HFFc6 (cell line): Measurements from ENCODE around the gene DNAJC1. TPM values are rescaled to one million over a fixed set of nuclear protein-coding genes. Genes with fewer than 3 reads are reported as not detected.
"Not testable (repeated sequence)": the region's sequence is repeated elsewhere in the genome, so short reads cannot be mapped to it uniquely, and the experiment has no call there.

ENCODE experiments used
- DNase-seq: peaks from one replicate; pipeline ENCODE4 v3.0.0-alpha.2; 2018
- H3K27ac Mint-ChIP-seq: 2 replicates; pipeline ENCODE4 v1.8.0; 2020; ENCODE audit warnings: mild to moderate bottlenecking, mixed read lengths
- H3K27me3 Mint-ChIP-seq: 2 replicates; pipeline ENCODE4 v1.8.0; 2021; ENCODE audit warnings: mild to moderate bottlenecking, moderate library complexity, mixed read lengths; ENCODE audit not compliant: insufficient read depth
- H3K36me3 Mint-ChIP-seq: 2 replicates; pipeline ENCODE4 v1.8.0; 2021; ENCODE audit warnings: low read depth, mixed read lengths
- H3K4me1 Mint-ChIP-seq: 2 replicates; pipeline ENCODE4 v1.8.0; 2020; ENCODE audit warnings: low read depth, mixed read lengths
- H3K4me3 Mint-ChIP-seq: 2 replicates; pipeline ENCODE4 v1.8.0; 2020; ENCODE audit warnings: mild to moderate bottlenecking, moderate library complexity, mixed read lengths
- H3K9me3 Mint-ChIP-seq: 2 replicates; pipeline ENCODE4 v1.8.0; 2020; ENCODE audit warnings: mild to moderate bottlenecking, mixed read lengths
- total RNA-seq, 6 experiments: library from RNA; stranded (reverse); fragmentation: NEBNext Ultra II Directional; extraction: Animal tissue kit (Norgen Biotek cat#: 25700); gene quantifications; 2 replicates in 1 of 6; 3 replicates in 5 of 6; pipeline ENCODE4 v1.2.3, GENCODE V29; 2021
- TF ChIP-seq, protein P1 (sequence below): fragments of 200-600 bp; sonication (generic); IDR thresholded peaks from 2 replicates; pipeline ENCODE4 v1.5.0; 2021; ENCODE audit warnings: antibody characterized with exemption, mild to moderate bottlenecking

DNAJC1 gene
- total RNA-seq, 6 experiments from 2014 or later = 17.3 to 25.5 (median 17.9) TPM

DNA sequence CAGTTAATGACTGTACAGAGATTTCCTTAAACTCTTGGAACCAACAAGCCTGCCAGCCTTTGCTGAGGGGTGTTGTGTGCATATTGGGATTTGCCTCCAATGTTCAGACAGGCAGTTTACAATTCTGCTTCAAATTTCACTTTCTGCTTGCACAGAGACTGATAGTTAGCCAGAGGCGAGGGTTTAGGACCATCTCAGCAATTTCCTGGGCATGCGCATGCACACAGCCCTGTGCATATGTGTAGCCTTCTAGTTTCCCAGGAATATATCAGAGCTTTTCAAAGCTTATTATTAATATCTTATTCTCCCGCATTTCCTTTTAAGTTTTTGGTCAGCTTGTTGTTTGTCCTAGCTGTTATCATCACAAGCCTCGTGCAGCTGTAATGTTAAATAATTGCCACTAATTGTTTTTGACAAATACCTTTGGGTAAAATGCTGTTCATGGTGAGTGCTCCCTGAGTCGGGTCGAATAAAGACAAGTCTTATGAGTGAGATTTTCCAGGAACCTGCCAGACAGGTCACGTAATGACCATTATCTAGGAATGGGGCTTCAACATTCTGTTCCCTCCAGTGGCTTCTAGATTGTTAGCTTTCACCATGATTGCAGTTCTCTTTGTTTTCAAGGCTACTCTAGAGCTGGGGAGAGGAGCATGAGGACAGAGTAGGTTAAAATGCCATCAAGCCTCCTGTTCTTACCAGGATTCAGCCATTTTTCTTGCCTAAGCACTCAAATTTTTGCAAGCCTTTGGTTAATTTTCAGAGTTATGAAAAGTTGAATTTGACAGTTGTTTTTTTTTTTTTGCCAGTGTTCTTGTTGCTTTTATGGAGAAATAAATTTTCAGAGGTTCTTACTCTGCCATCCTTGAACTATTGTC lies 24.1 kb upstream of the DNAJC1 start:
- H3K9me3 Mint-ChIP-seq = no peaks in the 10 kb centered on the region
- DNase-seq = no peak
- H3K4me1 Mint-ChIP-seq = no peaks in the 10 kb centered on the region
- no peak overlapping the region for H3K4me3 Mint-ChIP-seq
- H3K27ac Mint-ChIP-seq = no peak overlapping the region
- H3K36me3 Mint-ChIP-seq = no peaks in the 10 kb centered on the region
- peaks cover 7% of the 10 kb centered on the region; the same call in 1 of the 2 replicates for H3K27me3 Mint-ChIP-seq
- TF ChIP-seq, protein P1, sequence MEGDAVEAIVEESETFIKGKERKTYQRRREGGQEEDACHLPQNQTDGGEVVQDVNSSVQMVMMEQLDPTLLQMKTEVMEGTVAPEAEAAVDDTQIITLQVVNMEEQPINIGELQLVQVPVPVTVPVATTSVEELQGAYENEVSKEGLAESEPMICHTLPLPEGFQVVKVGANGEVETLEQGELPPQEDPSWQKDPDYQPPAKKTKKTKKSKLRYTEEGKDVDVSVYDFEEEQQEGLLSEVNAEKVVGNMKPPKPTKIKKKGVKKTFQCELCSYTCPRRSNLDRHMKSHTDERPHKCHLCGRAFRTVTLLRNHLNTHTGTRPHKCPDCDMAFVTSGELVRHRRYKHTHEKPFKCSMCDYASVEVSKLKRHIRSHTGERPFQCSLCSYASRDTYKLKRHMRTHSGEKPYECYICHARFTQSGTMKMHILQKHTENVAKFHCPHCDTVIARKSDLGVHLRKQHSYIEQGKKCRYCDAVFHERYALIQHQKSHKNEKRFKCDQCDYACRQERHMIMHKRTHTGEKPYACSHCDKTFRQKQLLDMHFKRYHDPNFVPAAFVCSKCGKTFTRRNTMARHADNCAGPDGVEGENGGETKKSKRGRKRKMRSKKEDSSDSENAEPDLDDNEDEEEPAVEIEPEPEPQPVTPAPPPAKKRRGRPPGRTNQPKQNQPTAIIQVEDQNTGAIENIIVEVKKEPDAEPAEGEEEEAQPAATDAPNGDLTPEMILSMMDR = no peak

DNA sequence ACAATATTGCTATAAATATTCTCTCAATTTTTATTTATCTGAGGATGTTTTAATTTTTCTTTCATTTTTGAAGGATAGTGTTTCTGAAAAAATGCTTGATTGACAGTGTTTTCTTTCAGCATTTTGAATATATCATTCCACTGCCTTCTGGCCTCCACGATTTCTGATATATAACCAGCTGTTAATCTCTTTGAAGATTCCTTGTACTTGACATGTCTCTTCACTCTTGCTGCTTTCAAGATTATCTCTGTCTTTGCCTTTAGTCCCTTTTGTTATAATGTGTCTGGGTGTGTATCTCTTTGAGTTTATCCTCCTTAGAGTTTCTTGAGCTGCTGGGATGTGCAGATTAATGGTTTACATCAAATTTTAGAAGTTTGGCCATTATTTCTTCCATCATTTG lies 22.8 kb upstream of the DNAJC1 start:
- no peaks in the 10 kb centered on the region for H3K36me3 Mint-ChIP-seq
- no peak overlapping the region for H3K4me3 Mint-ChIP-seq
- peaks cover 7% of the 10 kb centered on the region for H3K27me3 Mint-ChIP-seq
- no peak overlapping the region for H3K27ac Mint-ChIP-seq
- no peaks in the 10 kb centered on the region for H3K9me3 Mint-ChIP-seq
- TF ChIP-seq, protein P1 = no peak
- DNase-seq = no peak
- H3K4me1 Mint-ChIP-seq = no peaks in the 10 kb centered on the region

DNA sequence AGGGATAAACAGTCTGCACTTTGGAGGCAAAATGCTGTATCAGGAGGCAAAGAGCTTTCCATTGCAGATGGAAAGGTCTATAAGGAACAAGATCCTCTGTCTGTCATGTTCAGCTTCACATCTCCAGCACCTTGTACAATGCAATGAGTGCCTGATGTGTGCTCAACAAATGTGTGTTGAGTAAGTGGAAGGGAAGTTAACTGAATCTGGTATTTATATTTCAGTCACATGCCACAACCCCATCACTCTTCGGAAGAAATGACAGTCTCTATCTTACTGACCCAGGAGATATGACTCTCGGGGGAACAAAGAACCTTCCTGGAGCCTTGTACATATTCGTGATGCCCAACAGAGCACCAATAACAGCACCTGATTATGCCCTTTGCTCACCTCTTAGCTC lies 20.0 kb upstream of the DNAJC1 start:
- Mint-ChIP-seq H3K27me3 (peaks cover 5% of the 10 kb centered on the region), H3K9me3 (no peaks in the 10 kb centered on the region)

DNA sequence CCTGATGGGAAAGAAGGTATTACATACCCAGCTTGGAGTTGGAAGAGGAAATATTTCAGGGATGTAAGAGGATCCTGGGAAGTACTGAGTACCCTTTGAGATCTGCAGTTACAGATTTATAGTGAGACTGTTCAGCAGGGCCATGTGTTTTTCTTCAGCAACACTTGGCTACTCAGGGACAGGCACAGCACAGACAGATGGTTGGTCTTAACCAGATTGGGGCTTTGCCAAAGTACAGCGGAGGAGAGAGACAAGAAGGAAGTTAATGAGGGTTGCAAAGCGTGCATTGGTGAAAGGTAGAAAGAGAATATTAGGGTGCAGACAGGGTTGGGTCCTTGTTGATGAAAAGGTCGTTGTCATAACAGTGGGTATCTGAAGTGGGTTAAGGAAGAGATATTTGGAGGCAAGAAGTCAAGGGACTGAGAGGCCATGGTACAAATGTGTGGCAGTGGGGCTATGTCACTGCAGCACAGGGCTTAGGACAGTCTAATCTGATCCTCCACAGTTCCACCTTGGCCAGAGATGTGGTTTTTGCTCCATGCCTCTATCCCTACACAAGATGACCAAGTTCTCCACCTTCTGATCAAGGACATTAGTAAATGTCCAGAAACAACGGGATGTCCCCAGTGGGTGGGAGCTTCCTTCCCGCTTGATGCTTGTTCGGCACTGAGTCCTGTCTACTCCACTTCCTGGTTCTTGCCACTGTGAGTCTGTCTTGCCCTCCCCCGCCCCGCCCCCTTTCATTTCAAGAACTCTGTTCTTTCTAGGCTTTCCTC lies 18.9 kb upstream of the DNAJC1 start:
- peaks cover 5% of the 10 kb centered on the region for H3K27me3 Mint-ChIP-seq
- no peaks in the 10 kb centered on the region for H3K4me1 Mint-ChIP-seq
- no peaks in the 10 kb centered on the region for H3K9me3 Mint-ChIP-seq
- TF ChIP-seq, protein P1 = no peak
- no peak overlapping the region for H3K4me3 Mint-ChIP-seq
- no peak for DNase-seq
- no peak overlapping the region for H3K27ac Mint-ChIP-seq
- no peaks in the 10 kb centered on the region for H3K36me3 Mint-ChIP-seq

More for the DNA sequence above, 20.0 kb upstream of the DNAJC1 start:
- H3K4me1 Mint-ChIP-seq = no peaks in the 10 kb centered on the region
- no peak overlapping the region for H3K27ac Mint-ChIP-seq
- TF ChIP-seq, protein P1 = no peak
- DNase-seq = no peak
- no peaks in the 10 kb centered on the region for H3K36me3 Mint-ChIP-seq
- no peak overlapping the region for H3K4me3 Mint-ChIP-seq

DNA sequence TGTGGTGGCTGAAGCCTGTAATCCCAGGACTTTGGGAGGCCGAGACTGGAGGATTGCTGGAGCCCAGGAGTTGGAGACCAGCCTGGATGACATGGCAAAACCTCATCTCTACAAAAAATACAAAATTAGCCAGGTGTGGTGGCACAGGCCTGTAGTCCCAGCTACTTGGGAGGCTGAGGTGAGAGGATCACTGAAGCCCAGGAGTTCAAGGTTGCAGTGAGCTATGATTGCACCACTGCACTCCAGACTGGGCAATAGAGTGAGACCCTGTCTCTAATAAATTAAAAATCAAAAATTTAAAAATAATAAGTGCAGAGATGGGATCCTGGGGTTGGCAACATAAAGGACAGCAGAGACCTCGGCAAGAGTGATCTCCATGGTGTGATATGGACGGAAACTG lies 17.6 kb upstream of the DNAJC1 start:
- H3K27ac Mint-ChIP-seq, H3K4me3 Mint-ChIP-seq, H3K36me3 Mint-ChIP-seq, H3K27me3 Mint-ChIP-seq, H3K9me3 Mint-ChIP-seq, H3K4me1 Mint-ChIP-seq, DNase-seq: not testable (repeated sequence)
